IMR-90 (cell line): ENCODE results near the gene CGN.

Experiments used
- CTCF ChIP-seq: conservative IDR thresholded peaks from 2 replicates; pipeline ENCODE4 v1.5.1; 2012; ENCODE audit warnings: mild to moderate bottlenecking, low read depth, low read length, improper control_type of control experiment
- RCOR1 ChIP-seq: IDR thresholded peaks from 2 replicates; pipeline ENCODE4 v1.6.1; 2012; ENCODE audit warnings: mild to moderate bottlenecking, low read length, improper control_type of control experiment; ENCODE audit not compliant: insufficient replicate concordance

GRCh38 chr1:151529781-151530180 lies 18.6 kb downstream of the CGN start:
- TF ChIP-seq CTCF (no peak), RCOR1 (no peak)
